ENCODE results near the gene RIMKLB.

DNA sequence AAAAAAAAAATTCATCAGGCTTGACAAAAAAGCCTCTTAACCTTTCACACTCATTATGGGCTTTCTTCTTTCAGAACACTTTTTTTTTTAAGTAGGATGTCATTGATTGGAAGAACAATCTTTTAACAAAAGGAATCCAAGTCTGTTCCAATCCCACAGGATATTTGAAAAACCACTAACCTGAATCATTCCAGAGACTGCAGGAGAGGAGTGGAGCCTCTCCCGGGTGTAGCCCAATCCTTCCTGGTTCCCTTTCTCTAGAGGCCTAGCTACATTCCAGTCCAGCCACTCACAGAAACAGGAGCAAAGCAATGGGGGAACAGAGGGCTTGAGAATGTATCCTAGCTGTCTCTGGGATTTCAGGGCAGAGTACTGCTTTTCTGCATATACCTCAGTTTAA, 39.4 kb upstream of the RIMKLB start:
- no peak for TF ChIP-seq POLR2AphosphoS5 (IDR thresholded peaks at IDR 0.05)
- TF ChIP-seq, protein P1, sequence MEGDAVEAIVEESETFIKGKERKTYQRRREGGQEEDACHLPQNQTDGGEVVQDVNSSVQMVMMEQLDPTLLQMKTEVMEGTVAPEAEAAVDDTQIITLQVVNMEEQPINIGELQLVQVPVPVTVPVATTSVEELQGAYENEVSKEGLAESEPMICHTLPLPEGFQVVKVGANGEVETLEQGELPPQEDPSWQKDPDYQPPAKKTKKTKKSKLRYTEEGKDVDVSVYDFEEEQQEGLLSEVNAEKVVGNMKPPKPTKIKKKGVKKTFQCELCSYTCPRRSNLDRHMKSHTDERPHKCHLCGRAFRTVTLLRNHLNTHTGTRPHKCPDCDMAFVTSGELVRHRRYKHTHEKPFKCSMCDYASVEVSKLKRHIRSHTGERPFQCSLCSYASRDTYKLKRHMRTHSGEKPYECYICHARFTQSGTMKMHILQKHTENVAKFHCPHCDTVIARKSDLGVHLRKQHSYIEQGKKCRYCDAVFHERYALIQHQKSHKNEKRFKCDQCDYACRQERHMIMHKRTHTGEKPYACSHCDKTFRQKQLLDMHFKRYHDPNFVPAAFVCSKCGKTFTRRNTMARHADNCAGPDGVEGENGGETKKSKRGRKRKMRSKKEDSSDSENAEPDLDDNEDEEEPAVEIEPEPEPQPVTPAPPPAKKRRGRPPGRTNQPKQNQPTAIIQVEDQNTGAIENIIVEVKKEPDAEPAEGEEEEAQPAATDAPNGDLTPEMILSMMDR (IDR thresholded peaks at IDR 0.05), result no peak
